Measurements from ENCODE around the gene CHST15.
A peak's percentile ranks its signal among the peaks of the same experiment; 100 is the strongest.

CHST15 gene

GRCh38 chr10:124025660-124026588, 67.5 kb downstream of the CHST15 start:
- peak; percentile 4 for DNase-seq

GRCh38 chr10:124025152-124025551, 68.2 kb downstream of the CHST15 start:
- no peak for DNase-seq

- DNase-seq: no peak
Measured at GRCh38 chr10:124022066-124022465, 71.3 kb downstream of the CHST15 start.

- DNase-seq: no peak
Measured at GRCh38 chr10:124020981-124021815, 72.2 kb downstream of the CHST15 start.

- no peak for DNase-seq
Measured at GRCh38 chr10:124019886-124020797, 73.3 kb downstream of the CHST15 start.

- DNase-seq: no peak
Measured at GRCh38 chr10:124018886-124019525, 74.4 kb downstream of the CHST15 start.

GRCh38 chr10:124017729-124018128, 75.7 kb downstream of the CHST15 start:
- no peak for DNase-seq

- no peak for DNase-seq
Measured at GRCh38 chr10:124016804-124017375, 76.5 kb downstream of the CHST15 start.

- DNase-seq: no peak
Measured at GRCh38 chr10:124015991-124016390, 77.4 kb downstream of the CHST15 start.

GRCh38 chr10:124014416-124015154, 78.8 kb downstream of the CHST15 start:
- no peak for DNase-seq

GRCh38 chr10:124013916-124014315, 79.5 kb downstream of the CHST15 start:
- no peak for DNase-seq

GRCh38 chr10:124012991-124013390, 80.4 kb downstream of the CHST15 start:
- DNase-seq: no peak

- no peak for DNase-seq
Measured at GRCh38 chr10:124012583-124012982, 80.8 kb downstream of the CHST15 start.

GRCh38 chr10:124012066-124012465, 81.3 kb downstream of the CHST15 start:
- DNase-seq: no peak

GRCh38 chr10:124011464-124011863, 81.9 kb downstream of the CHST15 start:
- DNase-seq: no peak

- no peak for DNase-seq
Measured at GRCh38 chr10:124010563-124011131, 82.8 kb downstream of the CHST15 start.

- no peak for DNase-seq
Measured at GRCh38 chr10:124010024-124010423, 83.4 kb downstream of the CHST15 start.

- no peak for DNase-seq
Measured at GRCh38 chr10:124009231-124010015, 84.0 kb downstream of the CHST15 start.

- DNase-seq: no peak
Measured at GRCh38 chr10:124008681-124009080, 84.7 kb downstream of the CHST15 start.

GRCh38 chr10:124008187-124008586, 85.2 kb downstream of the CHST15 start:
- no peak for DNase-seq

Measured in KG1 (cell line).